Ascending aorta (tissue), 2 donors: ENCODE results near the gene TCF4. TPM values are rescaled to one million over a fixed set of nuclear protein-coding genes. Genes with fewer than 3 reads are reported as not detected.

Experiments used
- DNase-seq, 2 donors: peaks; one replicate each; pipeline ENCODE4 v3.0.0-alpha.2; 2019; ENCODE audit warnings: low spot score in 2 of 2
- H3K27ac ChIP-seq, 2 donors: fragments of 200-600 bp; sonication (generic); one replicate each; pipeline ENCODE4 v1.5.1; 2016 to 2017; ENCODE audit warnings: mild to moderate bottlenecking in 1 of 2
- H3K27me3 ChIP-seq: fragments of 200-600 bp; sonication (generic); one replicate; pipeline ENCODE4 v1.5.1; 2017
- H3K36me3 ChIP-seq, 2 donors: fragments of 200-600 bp; sonication (generic); one replicate each; pipeline ENCODE4 v1.5.1; 2016
- H3K4me1 ChIP-seq, 2 donors: fragments of 200-600 bp; sonication (generic); one replicate each; pipeline ENCODE4 v1.5.1; 2016 to 2017; ENCODE audit warnings: mild to moderate bottlenecking in 1 of 2
- H3K4me3 ChIP-seq, 2 donors: fragments of 200-600 bp; sonication (generic); one replicate each; pipeline ENCODE4 v1.5.1; 2016 to 2017; ENCODE audit warnings: mild to moderate bottlenecking in 1 of 2
- H3K9me3 ChIP-seq, 2 donors: fragments of 200-600 bp; sonication (generic); one replicate each; pipeline ENCODE4 v1.5.1; 2016
- CTCF ChIP-seq, 3 experiments: fragments of 200-600 bp in 2 of 3; fragments of 450-650 bp in 1 of 3; sonication (generic) in 2 of 3; IDR thresholded peaks; one replicate each; pipeline ENCODE4 v1.5.1; 2016 to 2019; ENCODE audit warnings: antibody characterized with exemption in 3 of 3, mild to moderate bottlenecking in 1 of 3, moderate library complexity in 1 of 3
- intact Hi-C: fragments of 100-400 bp; cut with DNase I; formaldehyde crosslinking; loops from one replicate; pipeline ENCODE4 v1.15.1; 2023
- total RNA-seq: library from RNA; depleted of rRNA; stranded (reverse); fragments of >200 nt; gene quantifications from one replicate; pipeline ENCODE4 v1.1.0, GENCODE V29; 2016

TCF4 gene
- total RNA-seq, 1 donor from 2014 or later, result 180 TPM

- intact Hi-C loops, result no loop called here
- Histone ChIP-seq H3K4me1 (peaks cover 0 to 10% of the 10 kb centered on the region in 2 donors), H3K9me3 (no peaks in the 10 kb centered on the region), H3K27ac (no peak overlapping the region), H3K4me3 (no peak overlapping the region), H3K36me3 (no peaks in the 10 kb centered on the region), H3K27me3 (no peaks in the 10 kb centered on the region)
- TF ChIP-seq CTCF (IDR thresholded peaks at IDR 0.05), result no peak
- DNase-seq, result no peak
Measured at GRCh38 chr18:55449412-55450140, 138.4 kb downstream of the TCF4 start.

- peaks cover 0 to 10% of the 10 kb centered on the region in 2 donors for H3K4me1 ChIP-seq
- no peaks in the 10 kb centered on the region for H3K27me3 ChIP-seq
- no peaks in the 10 kb centered on the region for H3K9me3 ChIP-seq
- H3K27ac ChIP-seq, result no peak overlapping the region
- DNase-seq, result no peak
- intact Hi-C loops, result no loop called here
- no peak overlapping the region for H3K4me3 ChIP-seq
- H3K36me3 ChIP-seq, result no peaks in the 10 kb centered on the region
- no peak for TF ChIP-seq CTCF (IDR thresholded peaks at IDR 0.05)
Measured at GRCh38 chr18:55448420-55448819, 139.6 kb downstream of the TCF4 start.

- H3K4me3 ChIP-seq, result no peak overlapping the region
- no peak for TF ChIP-seq CTCF (IDR thresholded peaks at IDR 0.05)
- intact Hi-C loops, result no loop called here
- H3K4me1 ChIP-seq, result peaks cover 0 to 5% of the 10 kb centered on the region in 2 donors
- H3K36me3 ChIP-seq, result no peaks in the 10 kb centered on the region
- no peak overlapping the region for H3K27ac ChIP-seq
- H3K9me3 ChIP-seq, result no peaks in the 10 kb centered on the region
- no peaks in the 10 kb centered on the region for H3K27me3 ChIP-seq
- DNase-seq, result no peak
Measured at GRCh38 chr18:55447672-55448018, 140.3 kb downstream of the TCF4 start.

GRCh38 chr18:55446996-55447671, 140.9 kb downstream of the TCF4 start:
- H3K4me3 ChIP-seq, result no peak overlapping the region
- TF ChIP-seq CTCF (IDR thresholded peaks at IDR 0.05), result no peak
- no peak for DNase-seq
- H3K27ac ChIP-seq, result no peak overlapping the region
- no peaks in the 10 kb centered on the region for H3K9me3 ChIP-seq
- H3K27me3 ChIP-seq, result no peaks in the 10 kb centered on the region
- H3K36me3 ChIP-seq, result no peaks in the 10 kb centered on the region
- H3K4me1 ChIP-seq, result no peaks in the 10 kb centered on the region
- intact Hi-C loops, result no loop called here

GRCh38 chr18:55444536-55444935, 143.5 kb downstream of the TCF4 start:
- DNase-seq, result no peak
- no peak for TF ChIP-seq CTCF (IDR thresholded peaks at IDR 0.05)
- Histone ChIP-seq H3K4me1 (no peaks in the 10 kb centered on the region), H3K36me3 (no peaks in the 10 kb centered on the region), H3K9me3 (no peaks in the 10 kb centered on the region), H3K4me3 (no peak overlapping the region), H3K27me3 (no peaks in the 10 kb centered on the region), H3K27ac (no peak overlapping the region)
- intact Hi-C loops, result no loop called here
